Occipital lobe (tissue), 2 donors: ENCODE data around the gene KRT33B. TPM values are rescaled to one million over a fixed set of nuclear protein-coding genes. Genes with fewer than 3 reads are reported as not detected.
"Not testable (repeated sequence)": the region's sequence is repeated elsewhere in the genome, so short reads cannot be mapped to it uniquely, and the experiment has no call there.

Source experiments
- DNase-seq: peaks from one replicate; lab custom pipeline; 2025; lab: John Stamatoyannopoulos, UW
- total RNA-seq: library from RNA; depleted of rRNA; stranded (reverse); fragments of >200 nt; gene quantifications from one replicate; pipeline ENCODE4 v1.2.3, GENCODE V29; 2014

Gene KRT33B
- not detected for total RNA-seq

- no peak for DNase-seq
Measured at GRCh38 chr17:41369713-41370112, at the start of gene KRT33B. Gene KRT33B (minus strand): TSS chr17:41369813. CDS start chr17:41369750, 63 bp downstream.

GRCh38 chr17:41418116-41418860, 48.7 kb upstream of the KRT33B start:
- no peak for DNase-seq

- no peak for DNase-seq
Measured at GRCh38 chr17:41417576-41418015, 48.0 kb upstream of the KRT33B start.

GRCh38 chr17:41417127-41417526, 47.5 kb upstream of the KRT33B start:
- no peak for DNase-seq

GRCh38 chr17:41416479-41416878, 46.9 kb upstream of the KRT33B start:
- no peak for DNase-seq

- no peak for DNase-seq
Measured at GRCh38 chr17:41415833-41416335, 46.3 kb upstream of the KRT33B start.

- DNase-seq = no peak
Measured at GRCh38 chr17:41415411-41415810, 45.8 kb upstream of the KRT33B start.

GRCh38 chr17:41413982-41414381, 44.4 kb upstream of the KRT33B start:
- no peak for DNase-seq

GRCh38 chr17:41413353-41413957, 43.8 kb upstream of the KRT33B start:
- no peak for DNase-seq

GRCh38 chr17:41411072-41411840, 41.6 kb upstream of the KRT33B start:
- no peak for DNase-seq

- DNase-seq = no peak
Measured at GRCh38 chr17:41407226-41407625, 37.6 kb upstream of the KRT33B start.

GRCh38 chr17:41406205-41406604, 36.6 kb upstream of the KRT33B start:
- DNase-seq = no peak

- no peak for DNase-seq
Measured at GRCh38 chr17:41404024-41404671, 34.5 kb upstream of the KRT33B start.

GRCh38 chr17:41403404-41404023, 33.9 kb upstream of the KRT33B start:
- DNase-seq = no peak

- no peak for DNase-seq
Measured at GRCh38 chr17:41402161-41402560, 32.5 kb upstream of the KRT33B start.

- no peak for DNase-seq
Measured at GRCh38 chr17:41396996-41397660, 27.5 kb upstream of the KRT33B start, which contains the start of gene KRT31. Gene KRT31 (minus strand): TSS chr17:41397608. CDS start chr17:41397539, 69 bp downstream.

- no peak for DNase-seq
Measured at GRCh38 chr17:41396340-41396739, 26.7 kb upstream of the KRT33B start.

GRCh38 chr17:41395611-41396010, 26.0 kb upstream of the KRT33B start:
- no peak for DNase-seq

- DNase-seq = not testable (repeated sequence)
Measured at GRCh38 chr17:41395044-41395443, 25.4 kb upstream of the KRT33B start.

GRCh38 chr17:41394254-41394996, 24.8 kb upstream of the KRT33B start:
- DNase-seq = no peak
